GM18868 (cell line): ENCODE results near the gene AGAP1.

ENCODE experiments used
- ATAC-seq: cut with Tn5 transposase; IDR thresholded peaks from one replicate; pipeline ENCODE4 v1.9.1; 2021; ENCODE audit warnings: mild to moderate bottlenecking, moderate library complexity; ENCODE audit not compliant: unreplicated experiment

Gene AGAP1

DNA sequence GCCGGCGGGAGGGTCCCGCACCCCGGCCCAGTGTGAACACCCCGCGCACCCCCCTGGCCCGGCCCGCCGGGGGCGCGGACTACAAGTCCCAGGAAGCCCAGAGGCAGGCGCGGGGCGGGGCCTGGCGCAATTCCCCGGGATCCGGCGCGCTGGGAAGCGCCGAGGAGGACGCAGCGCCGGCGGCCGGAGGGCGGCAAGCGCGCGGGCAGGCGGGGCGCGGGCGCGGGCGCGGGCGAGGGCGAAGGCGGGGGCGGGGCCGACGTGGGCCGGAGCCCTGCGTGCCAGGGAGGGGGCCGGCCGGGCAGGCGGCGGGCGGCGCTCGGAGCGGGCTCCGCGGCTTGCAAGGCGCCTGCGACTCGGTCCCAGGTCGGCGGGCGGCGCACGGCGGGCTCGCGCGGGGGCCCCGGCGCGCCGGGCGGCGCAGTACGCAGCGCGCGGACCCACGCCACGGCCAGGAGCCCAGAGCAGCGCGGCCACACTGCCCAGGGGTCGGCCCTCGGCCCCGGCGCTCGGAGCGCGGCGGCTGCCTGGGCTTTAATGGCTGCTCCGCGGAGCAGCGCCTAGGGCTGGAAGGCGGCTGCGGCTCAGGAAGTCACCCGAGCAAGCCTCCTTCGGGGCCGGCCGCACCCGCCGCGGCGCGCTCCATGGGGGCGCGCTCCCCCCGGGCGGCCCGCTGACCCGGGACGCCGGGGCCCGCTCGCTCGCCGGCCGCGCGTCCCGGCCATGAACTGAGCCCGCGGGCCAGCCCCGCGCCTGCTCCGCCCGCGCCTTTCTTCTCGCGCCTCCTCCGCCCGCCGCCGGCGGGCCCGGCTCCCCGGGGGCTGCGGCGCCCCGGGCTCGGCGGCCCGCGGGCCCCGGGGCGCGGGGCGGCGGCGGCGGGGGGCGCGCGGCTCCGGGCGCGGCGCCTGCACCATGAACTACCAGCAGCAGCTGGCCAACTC lies at the start of gene AGAP1:
Gene AGAP1 (plus strand): TSS at position 269 of the 941 bp plus-strand sequence.
- no peak for ATAC-seq

DNA sequence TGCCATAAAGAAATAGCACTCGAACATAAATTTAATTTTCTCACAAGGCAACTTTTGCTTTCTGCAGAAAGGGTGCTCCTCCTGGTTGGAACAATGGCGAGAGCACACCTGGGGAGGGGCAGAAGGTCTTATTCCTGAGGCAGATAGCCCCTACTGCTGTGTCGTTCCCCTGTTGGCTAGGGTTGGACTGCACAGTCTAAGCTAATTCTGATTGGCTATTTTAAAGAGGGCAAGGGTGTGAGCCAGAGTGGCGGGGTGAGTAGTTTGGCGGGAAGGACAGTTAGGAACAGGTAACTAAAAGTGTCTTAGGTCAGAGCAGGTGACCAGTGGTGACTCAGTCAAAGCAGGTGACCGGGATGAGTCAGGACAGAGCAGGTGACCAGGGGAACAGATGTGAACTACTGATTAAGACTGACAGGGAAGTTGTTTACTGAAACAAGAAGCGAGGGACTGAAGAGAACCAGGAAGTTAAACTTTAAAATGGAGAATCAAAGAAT lies 49.7 kb upstream of the AGAP1 start:
- no peak for ATAC-seq

DNA sequence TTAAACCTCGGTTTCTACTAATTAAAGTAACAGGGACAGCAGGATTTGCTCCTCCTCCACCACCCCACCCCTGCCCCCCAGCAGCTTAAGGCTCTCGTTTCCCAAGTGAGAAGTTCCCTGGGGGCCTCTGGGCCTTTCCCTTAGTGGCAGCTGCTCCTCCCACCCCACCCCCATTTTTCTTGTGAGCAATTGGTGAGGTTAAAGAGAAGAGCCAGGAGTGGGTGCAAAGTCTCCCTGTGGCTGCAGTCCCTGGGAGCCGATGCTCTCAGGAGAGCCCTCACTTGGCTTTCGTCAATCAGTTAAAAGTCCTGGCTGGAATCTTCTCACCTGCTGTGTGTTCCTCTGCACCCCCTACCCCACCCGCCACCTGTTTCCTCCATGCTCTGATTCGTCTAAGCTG lies 48.7 kb upstream of the AGAP1 start:
- ATAC-seq, result no peak

DNA sequence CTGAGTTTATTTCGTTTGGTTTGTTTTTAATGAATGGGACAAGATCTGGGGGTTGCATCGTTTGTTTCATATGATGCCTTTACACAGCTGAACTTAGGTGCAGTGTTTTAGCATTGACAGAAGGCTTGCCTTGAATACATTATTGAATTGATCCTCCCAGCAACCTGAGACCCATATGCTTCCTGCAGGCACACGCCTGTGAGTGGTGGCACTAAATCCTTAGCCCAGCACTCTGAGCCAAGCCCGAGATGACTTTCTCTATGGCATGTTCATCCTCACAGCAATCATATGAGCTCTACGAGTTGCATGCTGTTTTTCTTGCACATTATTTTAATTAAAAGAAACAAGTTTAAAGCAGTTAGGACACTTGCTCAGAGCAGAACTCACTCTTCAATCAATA lies 47.8 kb upstream of the AGAP1 start:
- no peak for ATAC-seq

DNA sequence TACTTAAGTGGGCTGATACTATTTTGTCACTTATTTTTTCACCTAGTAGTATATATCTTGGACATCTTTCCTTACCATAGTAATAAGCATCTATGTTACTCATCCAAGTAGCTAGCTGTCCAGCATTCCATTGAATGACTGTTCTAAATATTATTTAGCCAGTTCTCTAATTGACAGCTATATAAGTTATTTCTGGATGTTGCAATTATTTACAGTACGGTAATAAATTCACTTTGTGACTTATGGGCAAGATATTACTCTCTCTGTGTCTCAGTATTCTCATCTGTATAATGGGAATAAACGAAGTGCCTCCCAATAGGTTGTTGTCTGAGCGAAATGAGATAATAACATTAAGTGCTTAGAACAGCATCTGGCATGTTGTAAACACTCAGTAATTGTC lies 46.6 kb upstream of the AGAP1 start:
- no peak for ATAC-seq

DNA sequence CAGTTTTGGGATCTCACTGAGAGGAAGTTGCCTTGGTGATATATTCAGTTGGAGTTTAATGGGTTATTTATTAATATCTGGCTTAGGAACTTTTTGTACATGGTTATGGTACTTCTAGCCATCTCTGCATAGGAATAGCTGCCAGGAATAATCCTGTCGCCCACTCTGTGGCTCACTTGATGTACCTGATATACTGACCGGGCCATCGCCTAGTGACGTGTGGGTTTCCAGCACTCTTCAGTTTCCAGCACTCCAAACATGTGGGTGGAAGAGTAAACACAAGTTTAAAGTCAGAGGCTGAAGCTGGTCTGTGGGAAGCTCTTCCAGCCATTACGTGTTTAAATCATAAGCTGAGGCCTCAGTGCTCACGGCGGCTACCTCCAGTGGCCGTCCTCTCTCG lies 44.3 kb upstream of the AGAP1 start:
- no peak for ATAC-seq

DNA sequence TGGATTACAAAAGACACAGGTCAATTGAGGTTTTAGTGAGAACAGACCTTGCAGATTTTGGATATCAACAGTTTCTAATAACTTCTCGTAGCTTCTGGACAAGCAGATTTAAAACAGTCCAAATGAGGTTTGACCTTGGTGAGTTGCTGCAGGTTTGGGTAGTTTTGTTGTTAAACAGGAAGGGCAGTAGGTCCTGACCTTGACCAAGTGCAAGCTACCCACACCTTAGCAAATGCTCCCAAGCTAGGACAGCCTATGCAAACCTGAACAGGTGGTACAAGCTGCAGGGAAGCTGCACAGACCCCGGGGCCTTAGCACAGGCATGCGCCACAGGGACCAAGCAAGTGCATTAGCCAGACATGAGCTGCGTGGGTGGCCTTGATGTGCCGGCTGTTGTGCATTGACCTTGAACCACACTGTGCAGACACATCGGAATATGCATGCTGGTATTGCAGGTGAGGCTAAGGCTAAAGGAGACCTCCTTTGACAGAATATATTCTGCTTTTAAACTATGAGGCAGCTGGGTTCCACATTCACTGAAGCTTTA lies 40.2 kb upstream of the AGAP1 start:
- ATAC-seq, result no peak

DNA sequence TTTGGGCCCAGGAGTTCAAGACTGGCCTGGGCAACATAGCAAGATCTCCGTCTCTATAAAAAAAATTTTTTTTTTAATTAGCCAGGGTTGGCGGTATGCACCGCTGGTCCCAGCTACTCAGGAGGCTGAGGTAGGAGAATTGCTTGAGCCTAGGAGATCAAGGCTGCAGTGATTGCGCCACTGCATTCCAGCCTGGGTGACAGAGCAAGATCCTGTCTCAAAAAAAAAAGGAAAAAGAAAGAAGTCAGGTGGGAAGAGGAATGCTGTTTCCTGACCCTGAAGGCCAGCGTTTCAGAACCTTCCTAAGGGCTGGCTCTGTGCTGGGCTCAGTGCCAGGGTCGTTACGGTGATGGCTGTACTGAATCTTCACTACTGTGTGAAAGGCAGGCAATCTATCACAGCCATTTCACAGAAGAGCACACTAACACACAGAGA lies 35.0 kb upstream of the AGAP1 start:
- no peak for ATAC-seq

DNA sequence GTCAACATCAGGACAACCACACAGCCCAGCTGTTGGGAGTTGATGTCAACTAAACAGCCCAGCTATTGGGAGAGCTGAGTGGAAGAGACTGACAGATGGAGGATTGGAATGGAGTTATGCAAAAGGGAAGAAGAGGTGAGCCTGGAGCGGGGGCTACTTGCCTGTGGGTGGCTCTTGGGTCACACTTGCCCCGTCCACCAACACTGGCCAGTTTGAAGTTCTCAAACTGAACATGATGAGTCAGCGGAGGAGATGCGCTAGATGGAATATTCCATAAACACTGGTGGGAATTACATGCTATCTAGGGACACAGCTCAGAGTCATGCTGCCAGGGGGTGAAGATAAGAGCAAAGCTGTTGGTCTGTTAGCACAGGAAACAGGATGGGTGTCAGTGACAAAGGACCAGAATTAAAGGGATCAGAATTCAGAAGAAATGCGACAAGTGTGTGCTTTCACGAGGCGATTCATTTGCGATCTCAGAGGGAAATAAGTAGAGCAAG lies 33.2 kb upstream of the AGAP1 start:
- ATAC-seq, result no peak

DNA sequence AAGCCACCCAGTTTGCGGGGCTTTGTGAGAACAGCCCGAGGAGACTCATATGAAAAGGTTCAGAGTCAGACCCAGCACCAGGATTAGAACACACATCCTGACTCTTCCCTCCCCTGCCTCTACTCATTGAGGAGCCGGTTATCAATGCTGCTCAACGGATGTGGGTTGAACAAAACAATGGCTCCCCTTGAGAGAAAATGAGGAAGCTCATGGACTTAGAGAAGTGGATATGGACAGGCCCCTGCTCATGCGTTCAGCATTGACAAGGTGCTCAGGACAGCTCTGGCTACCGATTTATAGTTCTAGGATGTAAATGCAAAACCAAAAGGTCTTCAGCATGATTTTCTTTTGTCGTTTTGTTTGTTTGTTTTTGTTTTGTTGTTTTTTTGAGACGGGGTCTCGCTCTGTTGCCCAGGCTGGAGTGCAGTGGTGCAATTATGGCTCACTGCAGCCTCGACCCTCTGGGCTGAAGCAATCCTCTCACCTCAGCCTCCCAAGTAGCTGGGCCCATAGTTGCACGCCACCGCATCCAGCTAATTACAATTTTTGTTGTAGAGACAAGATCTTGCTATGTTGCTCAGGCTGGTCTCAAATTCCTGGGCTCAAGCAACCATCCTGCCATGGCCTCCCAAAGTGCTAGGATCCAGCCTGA lies 32.0 kb upstream of the AGAP1 start:
- no peak for ATAC-seq

DNA sequence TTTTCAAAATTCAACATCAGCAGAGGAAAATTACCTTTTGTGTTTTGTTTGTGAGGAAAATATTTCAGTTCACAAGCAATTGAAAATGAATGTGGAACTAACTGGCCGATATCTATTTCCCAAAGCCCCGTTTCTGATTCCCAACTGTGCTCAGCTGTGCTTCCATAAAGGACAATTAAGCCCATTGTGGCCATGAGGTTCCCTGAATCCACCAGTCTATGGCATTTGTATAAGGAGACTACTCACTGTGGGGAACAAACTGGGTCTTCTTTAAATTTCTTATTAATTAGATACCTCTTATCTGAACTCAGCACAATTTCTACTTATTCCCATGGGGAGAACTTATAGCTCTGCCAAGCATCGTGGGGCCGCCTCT lies 31.4 kb upstream of the AGAP1 start:
- no peak for ATAC-seq

DNA sequence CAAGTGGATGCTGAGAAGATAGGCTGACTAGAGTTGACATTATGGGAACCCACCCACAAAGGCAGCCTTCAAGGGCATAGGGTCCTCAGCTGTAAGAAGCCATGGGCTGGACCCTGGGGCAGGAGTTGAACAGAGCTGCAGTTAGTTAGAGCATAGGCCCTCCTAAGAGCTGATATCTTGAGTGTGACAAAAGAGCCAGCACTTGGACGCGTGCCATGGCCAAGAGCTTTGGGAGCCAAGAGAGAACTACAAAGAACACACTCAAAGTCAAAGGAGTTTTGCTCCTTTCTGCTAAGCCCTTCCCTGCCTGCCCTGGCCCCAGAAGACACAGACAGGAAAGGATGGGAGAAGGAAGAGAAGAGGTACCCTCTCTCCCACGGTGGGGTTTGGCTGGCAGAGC lies 29.9 kb upstream of the AGAP1 start:
- no peak for ATAC-seq

DNA sequence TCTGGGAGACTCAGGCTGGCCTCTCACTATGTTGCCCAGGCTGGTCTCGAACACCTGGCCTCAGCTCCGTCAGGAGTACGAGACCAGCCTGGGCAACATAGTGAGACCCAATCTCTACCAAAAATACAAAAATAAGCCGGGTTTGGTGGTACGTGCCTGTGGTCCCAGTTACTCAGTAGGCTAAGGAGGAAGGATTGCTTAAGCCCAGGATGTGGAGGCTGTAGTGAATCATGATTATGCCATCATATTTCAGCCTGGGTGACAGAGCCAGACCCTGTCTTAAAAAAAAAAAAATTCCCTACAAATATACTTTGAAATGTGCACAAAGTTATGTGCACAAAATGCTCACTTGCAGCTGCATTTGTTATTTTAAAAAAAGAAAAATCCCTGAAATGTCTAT lies 26.3 kb upstream of the AGAP1 start:
- ATAC-seq, result no peak

DNA sequence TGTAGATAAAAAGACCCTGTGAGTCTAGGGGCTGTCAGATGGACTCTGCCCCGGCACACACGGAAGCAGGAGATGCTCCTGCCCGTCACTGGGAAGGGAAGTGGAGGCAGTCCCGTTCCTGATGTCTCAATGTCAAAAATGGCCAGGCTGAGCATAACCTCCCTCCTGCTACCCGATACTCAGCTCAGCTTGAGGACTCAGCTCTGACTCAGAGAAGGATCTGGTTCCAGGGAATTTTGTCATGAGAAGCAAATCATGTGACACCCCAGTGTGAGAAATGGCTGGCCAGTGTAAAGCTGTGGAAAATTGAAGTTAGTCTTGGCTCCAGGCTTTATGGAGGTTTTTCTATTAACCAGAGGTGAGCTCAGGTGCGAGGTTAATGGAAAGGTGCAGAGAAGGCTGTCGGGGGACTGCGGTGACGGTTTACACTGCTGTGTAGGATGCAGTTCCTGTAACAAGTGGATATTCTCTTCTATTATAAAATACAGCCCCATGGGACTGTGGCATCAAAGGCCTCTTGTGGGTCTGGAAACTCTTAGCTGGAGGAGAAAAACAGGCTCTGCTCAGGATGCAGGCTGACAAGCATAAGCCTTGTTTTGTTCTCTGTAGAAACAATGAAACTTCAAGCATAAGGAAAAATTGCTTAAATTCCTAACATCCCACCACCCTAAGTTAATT lies 24.7 kb upstream of the AGAP1 start:
- ATAC-seq, result no peak

DNA sequence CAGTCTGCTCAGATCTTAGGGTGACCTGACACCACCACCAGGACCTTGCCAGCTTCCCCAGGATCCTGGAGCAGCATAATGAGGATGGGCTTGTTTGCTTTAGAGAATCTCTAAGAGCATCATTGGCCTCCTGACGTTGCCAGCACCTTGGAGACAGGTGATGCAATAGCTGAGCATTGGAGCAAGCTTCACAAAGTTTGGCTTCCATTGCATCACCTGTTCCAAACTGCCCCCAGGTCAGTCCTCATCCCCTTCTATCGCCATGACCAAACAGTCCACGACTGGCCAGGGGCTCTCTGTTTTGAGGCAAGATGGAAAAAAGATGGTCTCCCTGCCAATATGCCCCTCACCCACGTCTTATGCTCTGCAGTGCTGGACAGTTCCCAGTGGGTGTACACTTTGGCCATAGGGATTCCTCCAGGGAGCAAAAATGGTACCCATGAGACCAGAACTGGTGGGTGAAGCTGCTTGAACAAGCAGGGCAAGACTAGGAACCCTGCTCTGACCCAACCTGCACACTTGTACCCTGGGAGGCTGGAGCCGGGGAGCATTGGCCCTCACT lies 22.6 kb upstream of the AGAP1 start:
- no peak for ATAC-seq

DNA sequence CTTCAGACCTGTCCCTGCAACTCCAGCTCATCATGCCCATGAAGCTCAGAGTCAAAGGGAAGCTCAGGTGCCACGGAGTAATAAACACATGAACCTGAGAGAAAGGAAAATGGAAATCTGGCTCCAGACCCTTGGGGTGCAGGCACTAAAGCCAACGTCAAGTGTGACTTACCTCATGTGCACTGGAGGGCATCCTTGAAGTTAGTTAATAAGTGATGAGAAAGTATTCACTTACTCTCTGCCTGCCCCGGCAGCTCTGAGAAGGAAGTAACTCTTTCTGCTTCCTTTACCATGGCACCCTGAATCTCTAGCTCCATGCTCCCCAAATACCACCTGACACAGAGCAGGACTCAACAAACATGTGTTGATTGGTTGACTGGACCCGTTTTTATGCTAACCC lies 21.4 kb upstream of the AGAP1 start:
- ATAC-seq, result no peak

DNA sequence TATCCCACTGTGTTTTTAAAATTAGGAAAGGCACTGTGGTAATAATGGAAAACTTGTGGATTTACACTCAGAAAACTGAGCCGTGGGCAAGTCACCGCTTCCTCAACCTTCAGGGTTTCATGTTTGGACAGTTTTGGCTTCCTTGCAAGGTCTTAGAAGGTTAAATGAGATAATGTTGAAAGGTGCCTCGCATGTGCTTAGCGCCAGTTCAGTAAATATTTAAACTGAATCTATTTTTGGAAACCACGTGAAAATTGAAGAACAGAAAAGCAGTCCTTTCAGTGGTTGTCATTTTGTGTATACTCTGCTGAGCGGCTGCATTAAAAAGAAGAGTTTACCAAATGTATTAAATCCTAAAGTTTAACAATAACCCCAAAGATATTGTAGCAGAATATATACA lies 15.2 kb upstream of the AGAP1 start:
- no peak for ATAC-seq

DNA sequence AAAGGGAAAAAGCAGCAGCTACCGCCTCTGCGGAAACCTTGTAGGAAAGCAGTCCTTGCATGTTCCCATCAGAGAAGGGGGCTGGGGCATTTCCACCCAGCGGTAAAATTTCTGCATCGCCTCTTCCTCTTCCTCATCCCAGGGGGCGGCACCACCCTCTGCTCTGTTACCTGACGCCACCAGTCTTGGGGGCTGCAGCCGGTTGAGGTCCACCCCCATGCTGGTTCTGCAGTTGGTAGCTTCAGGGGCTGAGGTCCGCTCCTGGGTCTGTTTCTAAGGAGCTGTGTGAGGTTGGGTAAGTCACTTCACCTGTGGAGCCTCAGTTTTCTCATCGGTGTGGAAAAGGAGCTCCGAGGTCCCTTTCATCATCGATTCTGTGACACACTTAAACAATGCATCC lies 14.2 kb upstream of the AGAP1 start:
- ATAC-seq, result no peak

DNA sequence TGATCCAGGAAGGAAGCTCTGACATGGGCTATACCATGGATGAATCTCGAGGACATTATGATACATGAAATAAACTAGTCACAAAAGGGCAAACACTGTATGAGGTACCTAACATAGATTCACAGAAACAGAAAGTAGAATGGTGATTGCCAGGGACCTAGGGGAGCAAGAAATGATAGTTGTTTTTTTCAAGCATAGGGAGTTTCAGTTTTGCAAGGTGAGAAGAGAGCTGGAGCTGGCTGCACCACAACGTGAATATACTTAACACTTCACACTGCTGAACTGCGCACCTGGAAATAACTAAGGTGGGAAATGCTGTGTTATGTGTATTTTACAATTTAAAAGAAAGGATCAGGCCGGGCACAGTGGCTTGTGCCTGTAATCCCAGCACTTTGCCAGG lies 13.2 kb upstream of the AGAP1 start:
- no peak for ATAC-seq

DNA sequence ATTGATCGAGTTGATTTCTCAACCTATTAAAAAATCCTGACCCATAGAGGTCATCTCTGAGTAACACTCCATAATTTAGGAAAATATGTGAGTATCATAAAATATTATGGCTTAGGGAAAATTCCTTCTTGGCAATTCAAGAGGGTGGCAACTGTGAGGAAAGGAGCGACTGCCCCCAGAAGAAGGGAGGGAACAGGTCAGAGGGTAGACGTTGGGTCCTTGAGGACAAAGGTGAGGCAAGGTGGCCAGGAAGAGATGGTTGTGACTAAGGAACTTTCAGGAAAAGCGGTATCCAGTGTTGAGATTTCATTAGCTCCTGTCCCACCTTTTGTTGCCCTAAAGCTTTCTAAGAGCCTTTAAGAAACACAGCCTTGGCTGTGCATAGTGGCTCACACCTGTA lies 10.5 kb upstream of the AGAP1 start:
- no peak for ATAC-seq

DNA sequence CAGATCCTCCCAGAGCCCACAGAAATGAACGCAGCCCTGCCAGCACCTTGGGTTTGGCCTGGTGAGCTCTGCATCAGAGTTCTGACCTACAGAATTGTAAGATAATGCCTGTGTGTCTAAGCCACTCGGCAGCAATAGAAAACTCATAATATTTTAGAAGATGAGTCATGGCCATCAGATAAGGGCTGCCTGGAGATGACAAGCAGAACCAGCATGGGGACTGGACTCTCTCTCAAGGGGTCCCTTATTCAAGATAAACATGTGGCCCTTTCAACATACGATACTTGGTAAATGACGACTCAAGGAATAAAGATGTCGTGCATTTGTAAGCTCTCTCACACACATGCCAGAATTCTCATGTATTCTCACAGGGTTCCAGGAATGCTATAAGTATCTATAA lies 8.5 kb upstream of the AGAP1 start:
- ATAC-seq, result no peak
